Activated CD4-positive, alpha-beta T cell treated with anti-CD3 and anti-CD28 coated beads, Interleukin-2, amount 50 U/mL, for 4 hours (primary cell): ENCODE measurements around the gene KCNJ1.

ENCODE experiments used
- DNase-seq, 2 experiments: peaks; one replicate each; pipeline ENCODE4 v3.0.0-alpha.2; 2020

The KCNJ1 gene

GRCh38 chr11:128819198-128819597 lies 47.9 kb downstream of the KCNJ1 start:
- DNase-seq = no peak

- DNase-seq = no peak
Measured at GRCh38 chr11:128814856-128815705, 52.0 kb downstream of the KCNJ1 start.

- no peak for DNase-seq
Measured at GRCh38 chr11:128813729-128814128, 53.4 kb downstream of the KCNJ1 start.

GRCh38 chr11:128810784-128811514 lies 56.1 kb downstream of the KCNJ1 start:
- no peak for DNase-seq

- DNase-seq = no peak
Measured at GRCh38 chr11:128809128-128809527, 58.0 kb downstream of the KCNJ1 start.

GRCh38 chr11:128807909-128808308 lies 59.2 kb downstream of the KCNJ1 start:
- no peak for DNase-seq

GRCh38 chr11:128806506-128807261 lies 60.4 kb downstream of the KCNJ1 start:
- DNase-seq = no peak

- no peak for DNase-seq
Measured at GRCh38 chr11:128804481-128804880, 62.6 kb downstream of the KCNJ1 start.

GRCh38 chr11:128803449-128804245 lies 63.4 kb downstream of the KCNJ1 start:
- no peak for DNase-seq

- no peak for DNase-seq
Measured at GRCh38 chr11:128803011-128803410, 64.1 kb downstream of the KCNJ1 start.

- no peak for DNase-seq
Measured at GRCh38 chr11:128802358-128802981, 64.6 kb downstream of the KCNJ1 start.

- DNase-seq = no peak
Measured at GRCh38 chr11:128800871-128801417, 66.2 kb downstream of the KCNJ1 start.

- no peak for DNase-seq
Measured at GRCh38 chr11:128796270-128796669, 70.8 kb downstream of the KCNJ1 start.

GRCh38 chr11:128790196-128790595 lies 76.9 kb downstream of the KCNJ1 start:
- no peak for DNase-seq

- DNase-seq = no peak
Measured at GRCh38 chr11:128789497-128790150, 77.5 kb downstream of the KCNJ1 start.
